ENCODE measurements around the gene SBF2.

DNA sequence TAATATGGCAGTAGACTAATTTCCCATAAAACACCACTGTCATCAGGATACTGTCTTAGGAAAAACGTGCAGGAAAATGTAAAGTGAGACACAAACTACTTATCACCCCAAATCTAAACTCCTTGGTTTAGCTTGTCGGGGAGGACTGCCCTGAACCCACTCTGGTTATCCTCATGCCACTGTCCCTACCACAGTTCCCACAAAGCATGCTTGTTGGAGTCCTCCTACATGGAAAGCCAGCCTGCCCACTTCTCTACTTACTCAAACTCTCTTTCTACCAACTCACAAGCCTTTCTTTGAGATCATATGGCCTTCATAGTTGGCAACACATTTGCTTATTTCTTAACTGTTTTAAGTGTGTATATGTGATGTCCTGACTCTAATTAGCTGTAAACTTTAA, 451.1 kb downstream of the SBF2 start:
- TF ChIP-seq ZIK1 (CRISPR knock-in tag; IDR thresholded peaks at IDR 0.05; ENCODE audit: borderline replicate concordance, low read depth) = no peak
- TF ChIP-seq, protein P1, sequence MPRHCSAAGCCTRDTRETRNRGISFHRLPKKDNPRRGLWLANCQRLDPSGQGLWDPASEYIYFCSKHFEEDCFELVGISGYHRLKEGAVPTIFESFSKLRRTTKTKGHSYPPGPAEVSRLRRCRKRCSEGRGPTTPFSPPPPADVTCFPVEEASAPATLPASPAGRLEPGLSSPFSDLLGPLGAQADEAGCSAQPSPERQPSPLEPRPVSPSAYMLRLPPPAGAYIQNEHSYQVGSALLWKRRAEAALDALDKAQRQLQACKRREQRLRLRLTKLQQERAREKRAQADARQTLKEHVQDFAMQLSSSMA (CRISPR knock-in tag; IDR thresholded peaks at IDR 0.05) = no peak
- TF ChIP-seq SRF (IDR thresholded peaks at IDR 0.05; ENCODE audit: low read depth, low read length) = no peak
- TF ChIP-seq NFYC (CRISPR knock-in tag; IDR thresholded peaks at IDR 0.05) = no peak
- TF ChIP-seq EP300 (IDR thresholded peaks at IDR 0.05; ENCODE audit: low read depth in 2 of 2, low read length in 2 of 2) = no peak
- no peak for TF ChIP-seq EP300 (CRISPR knock-in tag; IDR thresholded peaks at IDR 0.05; ENCODE audit: borderline replicate concordance)
- TF ChIP-seq MAFF (IDR thresholded peaks at IDR 0.05; ENCODE audit: low read depth, low read length) = no peak
- TF ChIP-seq HNRNPK (IDR thresholded peaks at IDR 0.05; ENCODE audit: low read depth, low read length, poor library complexity, severe bottlenecking) = no peak
- TF ChIP-seq EZH2 (conservative IDR thresholded peaks at IDR 0.05; ENCODE audit: low read depth, low read length) = no peak
- TF ChIP-seq MXI1 (IDR thresholded peaks at IDR 0.05; ENCODE audit: borderline replicate concordance, low read depth, low read length) = no peak
